Osteoblast (primary cell): ENCODE data around the gene ABCB9. TPM values are rescaled to one million over a fixed set of nuclear protein-coding genes. Genes with fewer than 3 reads are reported as not detected.

Experiments
- DNase-seq: peaks from one replicate; pipeline ENCODE4 v3.0.0; 2011; ENCODE audit warnings: low spot score, mixed read lengths; ENCODE audit not compliant: insufficient read length; ENCODE audit errors: missing footprints
- H2AFZ ChIP-seq: 2 replicates; pipeline ENCODE4 v1.6.0; 2011; ENCODE audit warnings: mild to moderate bottlenecking, low read length
- H3K27ac ChIP-seq: 2 replicates; pipeline ENCODE4 v1.5.1; 2011; ENCODE audit warnings: mild to moderate bottlenecking, low read depth, low read length, moderate library complexity
- H3K27me3 ChIP-seq: 2 replicates; pipeline ENCODE4 v1.6.0; 2012; ENCODE audit warnings: mild to moderate bottlenecking, control low read depth, inconsistent platforms, low read length, moderate library complexity; ENCODE audit not compliant: insufficient read depth
- H3K36me3 ChIP-seq: 2 replicates; pipeline ENCODE4 v1.5.1; 2011; ENCODE audit warnings: mild to moderate bottlenecking, low read length, control low read depth, moderate library complexity; ENCODE audit not compliant: insufficient read depth
- H3K4me1 ChIP-seq: 2 replicates; pipeline ENCODE4 v1.5.1; 2011; ENCODE audit warnings: mild to moderate bottlenecking, low read length, control low read depth, moderate library complexity; ENCODE audit not compliant: insufficient read depth
- H3K4me2 ChIP-seq: 2 replicates; pipeline ENCODE4 v1.6.0; 2011; ENCODE audit warnings: mild to moderate bottlenecking, low read length; ENCODE audit not compliant: insufficient read depth
- H3K4me3 ChIP-seq: fragments of 200-600 bp; sonication (generic); 3 replicates; pipeline ENCODE4 v1.5.1; 2012; ENCODE audit warnings: mild to moderate bottlenecking, low read length, inconsistent platforms; ENCODE audit not compliant: insufficient read depth
- H3K79me2 ChIP-seq: 2 replicates; pipeline ENCODE4 v1.6.0; 2012; ENCODE audit warnings: mild to moderate bottlenecking, low read length, control low read depth, inconsistent platforms; ENCODE audit not compliant: insufficient read depth
- H3K9me3 ChIP-seq: 2 replicates; pipeline ENCODE4 v1.5.1; 2011; ENCODE audit warnings: low read depth, low read length, control low read depth
- H4K20me1 ChIP-seq: 2 replicates; pipeline ENCODE4 v1.6.0; 2012; ENCODE audit warnings: mild to moderate bottlenecking, low read length, control low read depth; ENCODE audit not compliant: insufficient read depth
- total RNA-seq: library from RNA; depleted of rRNA; stranded (reverse); fragments of >200 nt; gene quantifications from 2 replicates; pipeline ENCODE4 v1.2.3, GENCODE V29; 2012
- TF ChIP-seq, protein P1 (sequence below): IDR thresholded peaks from 2 replicates; pipeline ENCODE4 v1.5.1; 2011; ENCODE audit warnings: mild to moderate bottlenecking, low read depth, low read length, moderate library complexity; ENCODE audit errors: extremely low read depth

Gene ABCB9
- total RNA-seq, 1 donor, result 11.9 TPM

DNA sequence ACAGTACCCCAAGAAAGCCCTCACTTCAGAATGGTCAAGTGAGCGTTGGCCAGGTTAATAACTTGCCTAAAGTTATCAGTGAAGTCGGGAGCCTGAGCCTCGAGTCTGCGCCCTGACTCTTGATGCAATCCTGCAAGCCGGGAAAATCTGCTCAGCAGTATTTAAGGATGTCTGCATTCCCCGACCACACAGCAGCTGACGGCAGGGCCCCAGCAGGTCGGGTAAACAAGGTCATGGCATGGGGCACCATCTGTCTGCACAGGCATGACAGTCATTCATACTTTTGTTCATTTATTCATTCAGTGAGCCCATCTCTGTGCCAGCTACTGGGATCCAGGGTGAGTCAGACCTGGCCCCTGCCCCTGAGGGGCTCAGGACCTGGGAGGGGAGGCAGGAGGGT lies 11.1 kb downstream of the ABCB9 start:
- Histone ChIP-seq H3K4me2 (no peak overlapping the region), H3K27ac (no peak overlapping the region), H3K4me1 (peaks cover 11% of the 10 kb centered on the region), H3K27me3 (no peaks in the 10 kb centered on the region), H3K4me3 (no peak overlapping the region), H2AFZ (no peak overlapping the region), H3K9me3 (no peaks in the 10 kb centered on the region), H3K36me3 (peaks cover 19% of the 10 kb centered on the region), H3K79me2 (no peaks in the 10 kb centered on the region), H4K20me1 (peaks cover 26% of the 10 kb centered on the region)
- TF ChIP-seq, protein P1, sequence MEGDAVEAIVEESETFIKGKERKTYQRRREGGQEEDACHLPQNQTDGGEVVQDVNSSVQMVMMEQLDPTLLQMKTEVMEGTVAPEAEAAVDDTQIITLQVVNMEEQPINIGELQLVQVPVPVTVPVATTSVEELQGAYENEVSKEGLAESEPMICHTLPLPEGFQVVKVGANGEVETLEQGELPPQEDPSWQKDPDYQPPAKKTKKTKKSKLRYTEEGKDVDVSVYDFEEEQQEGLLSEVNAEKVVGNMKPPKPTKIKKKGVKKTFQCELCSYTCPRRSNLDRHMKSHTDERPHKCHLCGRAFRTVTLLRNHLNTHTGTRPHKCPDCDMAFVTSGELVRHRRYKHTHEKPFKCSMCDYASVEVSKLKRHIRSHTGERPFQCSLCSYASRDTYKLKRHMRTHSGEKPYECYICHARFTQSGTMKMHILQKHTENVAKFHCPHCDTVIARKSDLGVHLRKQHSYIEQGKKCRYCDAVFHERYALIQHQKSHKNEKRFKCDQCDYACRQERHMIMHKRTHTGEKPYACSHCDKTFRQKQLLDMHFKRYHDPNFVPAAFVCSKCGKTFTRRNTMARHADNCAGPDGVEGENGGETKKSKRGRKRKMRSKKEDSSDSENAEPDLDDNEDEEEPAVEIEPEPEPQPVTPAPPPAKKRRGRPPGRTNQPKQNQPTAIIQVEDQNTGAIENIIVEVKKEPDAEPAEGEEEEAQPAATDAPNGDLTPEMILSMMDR, result no peak
- peak; percentile 56 for DNase-seq

- TF ChIP-seq, protein P1, result peak; percentile 89
- Histone ChIP-seq H3K4me3 (no peak overlapping the region), H3K36me3 (peaks cover 10% of the 10 kb centered on the region), H4K20me1 (peaks cover 20% of the 10 kb centered on the region), H3K27ac (peak overlapping the region; percentile 42), H3K4me1 (peaks cover 15% of the 10 kb centered on the region), H3K4me2 (no peak overlapping the region), H2AFZ (no peak overlapping the region), H3K79me2 (no peaks in the 10 kb centered on the region), H3K9me3 (no peaks in the 10 kb centered on the region), H3K27me3 (no peaks in the 10 kb centered on the region)
- peak; percentile 95 for DNase-seq
These were observed 14.0 kb downstream of the ABCB9 start for GRCh38 chr12:122951979-122952892.

DNA sequence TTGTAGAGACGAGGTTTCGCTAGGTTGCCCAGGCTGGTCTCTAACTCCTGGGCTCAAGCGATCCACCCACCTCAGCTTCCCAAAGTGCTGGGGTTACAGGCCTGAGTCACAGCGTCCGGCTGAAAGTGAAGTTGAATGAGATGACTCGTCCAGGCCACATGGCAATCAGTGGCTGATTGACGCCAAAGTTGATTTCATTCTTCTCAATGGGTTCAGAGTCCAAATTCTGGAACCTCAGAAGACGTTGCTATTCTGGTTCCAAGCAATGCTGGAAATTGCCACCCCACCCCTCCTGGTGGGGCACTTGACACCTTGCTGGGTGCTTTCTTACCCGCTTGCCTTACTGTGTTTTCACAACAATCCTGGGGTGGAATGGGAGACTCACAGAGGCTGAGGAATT lies 14.9 kb downstream of the ABCB9 start:
- peak; percentile 94 for DNase-seq
- H2AFZ ChIP-seq, result no peak overlapping the region
- H4K20me1 ChIP-seq, result peaks cover 18% of the 10 kb centered on the region
- TF ChIP-seq, protein P1, result no peak
- H3K27ac ChIP-seq, result peak overlapping the region; percentile 42
- H3K9me3 ChIP-seq, result no peaks in the 10 kb centered on the region
- peaks cover 21% of the 10 kb centered on the region for H3K4me1 ChIP-seq
- no peaks in the 10 kb centered on the region for H3K79me2 ChIP-seq
- H3K36me3 ChIP-seq, result peaks cover 6% of the 10 kb centered on the region
- no peak overlapping the region for H3K4me3 ChIP-seq
- H3K27me3 ChIP-seq, result no peaks in the 10 kb centered on the region
- no peak overlapping the region for H3K4me2 ChIP-seq
